Measurements from ENCODE around the gene SYPL1. TPM values are rescaled to one million over a fixed set of nuclear protein-coding genes. Genes with fewer than 3 reads are reported as not detected.

Gene SYPL1
- polyA plus RNA-seq, 1 donor from 2014 or later = 17.4 TPM

- H2AFZ ChIP-seq (ENCODE audit: low read depth, low read length) = no peak overlapping the region
- H3K27me3 ChIP-seq (ENCODE audit: insufficient read depth, low read depth, low read length) = no peaks in the 10 kb centered on the region
- no peak overlapping the region for H3K4me2 ChIP-seq (ENCODE audit: low read length)
- H3K9me3 ChIP-seq (ENCODE audit: low read length) = no peaks in the 10 kb centered on the region
- H3K4me3 ChIP-seq (ENCODE audit: low read length) = no peak overlapping the region
- no peaks in the 10 kb centered on the region for H3K79me2 ChIP-seq (replicated peaks; ENCODE audit: insufficient read depth, low read length)
- H3F3A ChIP-seq (ENCODE audit: insufficient read depth, low read length, poor library complexity, severe bottlenecking) = no peaks in the 10 kb centered on the region
- no peak overlapping the region for H3K9ac ChIP-seq (ENCODE audit: low read length)
- no peaks in the 10 kb centered on the region for H3K9me2 ChIP-seq (ENCODE audit: insufficient read depth, low read length)
- no peak overlapping the region for H3K27ac ChIP-seq (ENCODE audit: low read length)
- TF ChIP-seq POLR2AphosphoS5 (IDR thresholded peaks at IDR 0.05) = no peak
- TF ChIP-seq EP300 (conservative IDR thresholded peaks at IDR 0.05; ENCODE audit: poor library complexity, severe bottlenecking) = no peak
- TF ChIP-seq TAF1 (IDR thresholded peaks at IDR 0.05; ENCODE audit: low read depth) = no peak
- TF ChIP-seq MXI1 (conservative IDR thresholded peaks at IDR 0.05; ENCODE audit: poor library complexity, severe bottlenecking) = no peak
- no peak for TF ChIP-seq RAD21 (conservative IDR thresholded peaks at IDR 0.05)
- TF ChIP-seq SMC3 (conservative IDR thresholded peaks at IDR 0.05; ENCODE audit: poor library complexity) = no peak
- no peak for TF ChIP-seq CTCF (IDR thresholded peaks at IDR 0.05; ENCODE audit: poor library complexity, severe bottlenecking)
- TF ChIP-seq EZH2 (IDR thresholded peaks at IDR 0.05; ENCODE audit: borderline replicate concordance, insufficient read depth, low read length, poor library complexity, severe bottlenecking) = no peak
- no peak for TF ChIP-seq REST (IDR thresholded peaks at IDR 0.05; ENCODE audit: borderline replicate concordance)
- H3K36me3 ChIP-seq (ENCODE audit: insufficient read depth, low read length) = no peaks in the 10 kb centered on the region
- H4K20me1 ChIP-seq (ENCODE audit: insufficient read depth) = no peaks in the 10 kb centered on the region
Measured at GRCh38 chr7:106120500-106120899, 8.4 kb upstream of the SYPL1 start.

- TF ChIP-seq EP300 (conservative IDR thresholded peaks at IDR 0.05; ENCODE audit: poor library complexity, severe bottlenecking) = no peak
- no peak for TF ChIP-seq POLR2AphosphoS5 (IDR thresholded peaks at IDR 0.05)
- no peak for TF ChIP-seq REST (IDR thresholded peaks at IDR 0.05; ENCODE audit: borderline replicate concordance)
- TF ChIP-seq RAD21 (conservative IDR thresholded peaks at IDR 0.05) = no peak
- no peak for TF ChIP-seq CTCF (IDR thresholded peaks at IDR 0.05; ENCODE audit: poor library complexity, severe bottlenecking)
- no peak for TF ChIP-seq TAF1 (IDR thresholded peaks at IDR 0.05; ENCODE audit: low read depth)
- TF ChIP-seq SMC3 (conservative IDR thresholded peaks at IDR 0.05; ENCODE audit: poor library complexity) = no peak
- no peak for TF ChIP-seq EZH2 (IDR thresholded peaks at IDR 0.05; ENCODE audit: borderline replicate concordance, insufficient read depth, low read length, poor library complexity, severe bottlenecking)
- H3F3A ChIP-seq (ENCODE audit: insufficient read depth, low read length, poor library complexity, severe bottlenecking) = no peaks in the 10 kb centered on the region
- H3K4me3 ChIP-seq (ENCODE audit: low read length) = no peak overlapping the region
- H3K9me3 ChIP-seq (ENCODE audit: low read length) = no peaks in the 10 kb centered on the region
- no peak overlapping the region for H2AFZ ChIP-seq (ENCODE audit: low read depth, low read length)
- H3K4me2 ChIP-seq (ENCODE audit: low read length) = no peak overlapping the region
- H3K27me3 ChIP-seq (ENCODE audit: insufficient read depth, low read depth, low read length) = no peaks in the 10 kb centered on the region
- no peaks in the 10 kb centered on the region for H3K36me3 ChIP-seq (ENCODE audit: insufficient read depth, low read length)
- H3K79me2 ChIP-seq (replicated peaks; ENCODE audit: insufficient read depth, low read length) = no peaks in the 10 kb centered on the region
- no peak overlapping the region for H3K9ac ChIP-seq (ENCODE audit: low read length)
- no peaks in the 10 kb centered on the region for H3K9me2 ChIP-seq (ENCODE audit: insufficient read depth, low read length)
- H4K20me1 ChIP-seq (ENCODE audit: insufficient read depth) = no peaks in the 10 kb centered on the region
- no peak overlapping the region for H3K27ac ChIP-seq (ENCODE audit: low read length)
Measured at GRCh38 chr7:106119719-106120118, 7.6 kb upstream of the SYPL1 start.
